AG04450 (cell line): ENCODE measurements around the gene KCNH5. TPM values are rescaled to one million over a fixed set of nuclear protein-coding genes. Genes with fewer than 3 reads are reported as not detected.

Experiments used
- CTCF ChIA-PET: fragments of 300-600, 350-600 bp; formaldehyde crosslinking; extraction: SDS; loops from one replicate; lab custom pipeline; 2022; ENCODE audit warnings: antibody characterized with exemption, inconsistent platforms; lab: Charles Lee
- POLR2A ChIA-PET: fragments of 350-600 bp; formaldehyde crosslinking; extraction: SDS; loops from one replicate; lab custom pipeline; 2021; ENCODE audit warnings: antibody characterized with exemption, inconsistent platforms; lab: Yijun Ruan, JAX
- DNase-seq: peaks from one replicate; pipeline ENCODE4 v3.0.0-alpha.2; 2011; ENCODE audit warnings: low read depth, low spot score
- H3K27ac ChIP-seq: one replicate; pipeline ENCODE4 v1.5.1; 2012; ENCODE audit warnings: low read depth, low read length, control low read depth
- H3K27me3 ChIP-seq: one replicate; pipeline ENCODE4 v1.6.0; 2012; ENCODE audit warnings: low read length; ENCODE audit not compliant: control insufficient read depth, insufficient read depth
- H3K4me3 ChIP-seq: 2 replicates; pipeline ENCODE4 v1.5.1; 2011; ENCODE audit warnings: mild to moderate bottlenecking, low read depth, low read length, control low read depth
- H3K9me3 ChIP-seq: 2 replicates; pipeline ENCODE4 v1.5.1; 2012; ENCODE audit warnings: low read length; ENCODE audit not compliant: control insufficient read depth, insufficient read depth
- CTCF ChIP-seq: IDR thresholded peaks from 2 replicates; pipeline ENCODE4 v1.5.1; 2011; ENCODE audit warnings: low read depth, low read length, control low read depth, inconsistent platforms
- polyA plus RNA-seq: library from polyadenylated mRNA; depleted of rRNA; stranded (reverse); fragments of >200 nt; gene quantifications from 2 replicates; pipeline ENCODE4 v1.2.3, GENCODE V29; 2011

Gene KCNH5
- polyA plus RNA-seq, 1 experiment = 0.24 TPM

GRCh38 chr14:62824086-62824485, 221.2 kb downstream of the KCNH5 start:
- TF ChIP-seq CTCF = no peak
- Histone ChIP-seq H3K9me3 (peaks cover 3% of the 10 kb centered on the region), H3K27ac (no peak overlapping the region), H3K4me3 (no peak overlapping the region), H3K27me3 (no peaks in the 10 kb centered on the region)
- no peak for DNase-seq
- ChIA-PET POLR2A (no interaction called here), CTCF (no interaction called here)

- no peak for DNase-seq
- H3K4me3 ChIP-seq = no peak overlapping the region
- no peaks in the 10 kb centered on the region for H3K27me3 ChIP-seq
- ChIA-PET CTCF (interaction anchor here (0.7 kb wide), 1 partner anchor 265 kb away, joined by 3 read pairs; no protein-coding TSS in a partner anchor), POLR2A (no interaction called here)
- H3K27ac ChIP-seq = no peak overlapping the region
- no peaks in the 10 kb centered on the region for H3K9me3 ChIP-seq
- no peak for TF ChIP-seq CTCF
These were observed 225.3 kb downstream of the KCNH5 start for GRCh38 chr14:62819931-62820330.

GRCh38 chr14:62807636-62808035, 237.6 kb downstream of the KCNH5 start:
- H3K4me3 ChIP-seq = no peak overlapping the region
- H3K9me3 ChIP-seq = no peaks in the 10 kb centered on the region
- ChIA-PET POLR2A (no interaction called here), CTCF (no interaction called here)
- no peaks in the 10 kb centered on the region for H3K27me3 ChIP-seq
- no peak overlapping the region for H3K27ac ChIP-seq
- no peak for DNase-seq
- TF ChIP-seq CTCF = no peak

GRCh38 chr14:62800577-62800976, 244.7 kb downstream of the KCNH5 start:
- no peaks in the 10 kb centered on the region for H3K9me3 ChIP-seq
- H3K4me3 ChIP-seq = no peak overlapping the region
- TF ChIP-seq CTCF = no peak
- no peak for DNase-seq
- H3K27me3 ChIP-seq = no peaks in the 10 kb centered on the region
- no peak overlapping the region for H3K27ac ChIP-seq
- ChIA-PET POLR2A (no interaction called here), CTCF (interaction anchor here (0.6 to 0.7 kb wide), 2 partner anchors 220 to 1769 kb away, joined by 3 to 8 read pairs; no protein-coding TSS in a partner anchor)

- Histone ChIP-seq H3K27ac (no peak overlapping the region), H3K27me3 (no peaks in the 10 kb centered on the region), H3K9me3 (no peaks in the 10 kb centered on the region), H3K4me3 (no peak overlapping the region)
- TF ChIP-seq CTCF = no peak
- DNase-seq = no peak
- CTCF ChIA-PET = no interaction called here
- POLR2A ChIA-PET = no interaction called here
These were observed 248.8 kb downstream of the KCNH5 start for GRCh38 chr14:62796431-62796830.
